MCF 10A (cell line): ENCODE measurements around the gene APBA1. TPM values are rescaled to one million over a fixed set of nuclear protein-coding genes. Genes with fewer than 3 reads are reported as not detected.

Experiments used
- BruUV-seq: library from RNA; stranded (reverse); fragments of 400-500 nt; replicated peaks from 2 replicates; lab custom pipeline; 2021; lab: Mats Ljungman, UMichigan
- CTCF ChIA-PET: fragments of 300-600 bp; sonication (Branson Sonifier 250); formaldehyde crosslinking; extraction: SDS; loops from one replicate; lab custom pipeline; 2021; ENCODE audit warnings: antibody characterized with exemption, inconsistent platforms; lab: Yijun Ruan, JAX
- POLR2A ChIA-PET: fragments of 300-600, 350-650 bp; sonication (Branson Sonifier 250); formaldehyde crosslinking; extraction: SDS; loops from one replicate; lab custom pipeline; 2020; ENCODE audit warnings: antibody characterized with exemption, inconsistent platforms; lab: Yijun Ruan, JAX
- DNase-seq: peaks from one replicate; pipeline ENCODE4 v3.0.0-alpha.2; 2018; ENCODE audit not compliant: unreplicated experiment
- H3K27ac Mint-ChIP-seq: one replicate; pipeline ENCODE4 v1.8.0; 2022; ENCODE audit warnings: mild to moderate bottlenecking, low read depth, mixed read lengths; ENCODE audit not compliant: unreplicated experiment
- H3K27me3 Mint-ChIP-seq: one replicate; pipeline ENCODE4 v1.8.0; 2022; ENCODE audit warnings: mixed read lengths; ENCODE audit not compliant: insufficient read depth, unreplicated experiment
- H3K36me3 Mint-ChIP-seq: one replicate; pipeline ENCODE4 v1.8.0; 2022; ENCODE audit warnings: mild to moderate bottlenecking, moderate library complexity, mixed read lengths; ENCODE audit not compliant: insufficient read depth, unreplicated experiment
- H3K4me1 Mint-ChIP-seq: one replicate; pipeline ENCODE4 v1.8.0; 2022; ENCODE audit warnings: mixed read lengths; ENCODE audit not compliant: insufficient read depth, unreplicated experiment
- H3K4me3 Mint-ChIP-seq: one replicate; pipeline ENCODE4 v1.8.0; 2022; ENCODE audit warnings: mild to moderate bottlenecking, moderate library complexity, mixed read lengths; ENCODE audit not compliant: unreplicated experiment
- H3K9me3 Mint-ChIP-seq: one replicate; pipeline ENCODE4 v1.8.0; 2022; ENCODE audit warnings: mixed read lengths; ENCODE audit not compliant: unreplicated experiment
- intact Hi-C: fragments of 100-400 bp; cut with micrococcal nuclease; formaldehyde crosslinking; loops from 2 replicates; pipeline ENCODE4 v1.14.1; 2022
- total RNA-seq: library from RNA; stranded (reverse); gene quantifications from 2 replicates; pipeline ENCODE4 v1.2.3, GENCODE V29; 2022
- TF ChIP-seq, protein P1 (sequence below): fragments of 200-600 bp; IDR thresholded peaks from one replicate; pipeline ENCODE4 v1.8.0; 2022; ENCODE audit warnings: antibody characterized with exemption, mild to moderate bottlenecking; ENCODE audit not compliant: unreplicated experiment

The APBA1 gene
- total RNA-seq, 1 experiment from 2014 or later: 0.07 TPM

DNA sequence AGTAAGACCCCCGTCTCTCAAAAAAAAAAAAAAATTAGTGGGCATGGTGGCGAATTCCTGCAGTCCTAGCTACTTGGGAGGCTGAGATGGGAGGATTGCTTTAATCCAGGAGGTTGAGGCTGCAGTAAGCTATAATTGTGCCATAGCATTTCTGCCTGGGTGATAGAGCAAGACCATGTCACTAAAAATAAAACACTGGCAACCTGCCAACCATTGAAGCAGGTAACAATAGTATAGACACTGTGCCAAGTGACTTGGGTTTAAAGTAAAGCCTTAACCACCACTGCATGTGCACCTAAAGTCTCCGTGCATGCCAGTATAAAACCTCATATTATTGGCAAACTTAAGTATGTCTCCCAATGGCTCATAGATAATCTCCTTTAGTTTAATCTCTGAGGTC lies 3.4 kb upstream of the APBA1 start:
- BruUV-seq: no TSS peak
- TF ChIP-seq, protein P1, sequence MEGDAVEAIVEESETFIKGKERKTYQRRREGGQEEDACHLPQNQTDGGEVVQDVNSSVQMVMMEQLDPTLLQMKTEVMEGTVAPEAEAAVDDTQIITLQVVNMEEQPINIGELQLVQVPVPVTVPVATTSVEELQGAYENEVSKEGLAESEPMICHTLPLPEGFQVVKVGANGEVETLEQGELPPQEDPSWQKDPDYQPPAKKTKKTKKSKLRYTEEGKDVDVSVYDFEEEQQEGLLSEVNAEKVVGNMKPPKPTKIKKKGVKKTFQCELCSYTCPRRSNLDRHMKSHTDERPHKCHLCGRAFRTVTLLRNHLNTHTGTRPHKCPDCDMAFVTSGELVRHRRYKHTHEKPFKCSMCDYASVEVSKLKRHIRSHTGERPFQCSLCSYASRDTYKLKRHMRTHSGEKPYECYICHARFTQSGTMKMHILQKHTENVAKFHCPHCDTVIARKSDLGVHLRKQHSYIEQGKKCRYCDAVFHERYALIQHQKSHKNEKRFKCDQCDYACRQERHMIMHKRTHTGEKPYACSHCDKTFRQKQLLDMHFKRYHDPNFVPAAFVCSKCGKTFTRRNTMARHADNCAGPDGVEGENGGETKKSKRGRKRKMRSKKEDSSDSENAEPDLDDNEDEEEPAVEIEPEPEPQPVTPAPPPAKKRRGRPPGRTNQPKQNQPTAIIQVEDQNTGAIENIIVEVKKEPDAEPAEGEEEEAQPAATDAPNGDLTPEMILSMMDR: no peak
- Mint-ChIP-seq H3K36me3 (no peaks in the 10 kb centered on the region), H3K27ac (no peak overlapping the region), H3K4me3 (no peak overlapping the region), H3K4me1 (peaks cover 6% of the 10 kb centered on the region), H3K9me3 (no peaks in the 10 kb centered on the region), H3K27me3 (peaks cover 13% of the 10 kb centered on the region)
- peak; percentile 57 for DNase-seq
- POLR2A ChIA-PET: no interaction called here
- intact Hi-C loops: loop anchor here (10.0 kb wide), 1 partner anchor 439 kb away; no protein-coding TSS in a partner anchor
- CTCF ChIA-PET: interaction anchor here (0.6 to 5.3 kb wide), 3 partner anchors 201 to 643 kb away, joined by 3 to 36 read pairs (median 4); no protein-coding TSS in a partner anchor

GRCh38 chr9:69674716-69675438 lies 2.7 kb upstream of the APBA1 start:
- Mint-ChIP-seq H3K4me1 (peaks cover 6% of the 10 kb centered on the region), H3K4me3 (no peak overlapping the region), H3K9me3 (no peaks in the 10 kb centered on the region), H3K27me3 (peaks cover 15% of the 10 kb centered on the region), H3K36me3 (no peaks in the 10 kb centered on the region), H3K27ac (no peak overlapping the region)
- peak; percentile 40 for DNase-seq
- BruUV-seq: no TSS peak
- intact Hi-C loops: loop anchor here (5.0 to 10.0 kb wide), 3 partner anchors 242 to 440 kb away; no protein-coding TSS in a partner anchor
- ChIA-PET POLR2A (no interaction called here), CTCF (interaction anchor here (0.7 to 5.3 kb wide), 4 partner anchors 71 to 253 kb away, joined by 3 to 36 read pairs (median 4); no protein-coding TSS in a partner anchor)
- TF ChIP-seq, protein P1: no peak

DNA sequence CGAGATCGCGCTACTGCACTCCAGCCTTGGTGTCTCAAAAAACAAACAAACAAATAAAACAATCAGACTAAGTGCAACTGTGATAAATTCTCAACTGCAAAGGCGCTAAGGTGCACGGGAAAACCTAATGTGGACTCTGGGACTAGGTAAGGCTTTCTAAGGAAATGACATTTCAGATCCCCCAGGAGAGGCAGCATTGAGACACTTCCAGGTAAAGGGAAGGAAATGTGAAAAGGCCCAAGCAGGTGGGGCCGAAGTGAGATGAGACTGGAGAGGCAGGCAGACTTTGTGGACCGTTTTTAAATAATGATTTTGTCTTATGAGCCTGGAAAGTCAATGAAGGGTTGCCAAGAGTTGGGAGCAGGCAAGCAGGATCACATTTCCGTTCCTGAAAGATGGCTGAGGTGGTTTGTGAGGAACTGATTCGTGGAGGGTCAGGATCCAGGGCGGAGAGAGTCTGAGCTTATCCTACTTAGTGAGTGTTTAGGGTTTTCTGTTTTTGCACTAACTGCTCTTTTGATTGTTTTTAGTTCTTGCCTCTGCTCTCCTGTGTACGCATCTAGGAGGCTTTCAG lies 2.0 kb upstream of the APBA1 start:
- no peak overlapping the region for H3K27ac Mint-ChIP-seq

More for the DNA sequence above, 2.0 kb upstream of the APBA1 start:
- Mint-ChIP-seq H3K36me3 (no peaks in the 10 kb centered on the region), H3K4me1 (peaks cover 6% of the 10 kb centered on the region), H3K4me3 (no peak overlapping the region), H3K27me3 (peaks cover 15% of the 10 kb centered on the region), H3K9me3 (no peaks in the 10 kb centered on the region)
- intact Hi-C loops: loop anchor here (5.0 to 10.0 kb wide), 3 partner anchors 243 to 441 kb away; no protein-coding TSS in a partner anchor
- no TSS peak for BruUV-seq
- CTCF ChIA-PET: interaction anchor here (0.6 to 5.3 kb wide), 18 partner anchors 8 to 1257 kb away, joined by 3 to 36 read pairs (median 4); no protein-coding TSS in a partner anchor
- POLR2A ChIA-PET: interaction anchor here (1.7 kb wide), 1 partner anchor 105 kb away, joined by 3 read pairs; no protein-coding TSS in a partner anchor
- TF ChIP-seq, protein P1: no peak
- no peak for DNase-seq
